Natural killer cell (primary cell): ENCODE measurements around the gene DMAC1. TPM values are rescaled to one million over a fixed set of nuclear protein-coding genes. Genes with fewer than 3 reads are reported as not detected.
A peak's percentile ranks its signal among the peaks of the same experiment; 100 is the strongest.

Experiments used
- ATAC-seq, 3 donors: fragments of 150-1000 bp in 2 of 3; fragments of 200-7000 bp in 1 of 3; cut with Tn5 transposase; 1 replicate in 1 of 3; 2 replicates in 2 of 3; pipeline ENCODE4 v1.10.0; 2021; ENCODE audit warnings: mild to moderate bottlenecking in 2 of 3, moderate library complexity in 2 of 3
- DNase-seq, 2 donors: peaks; one replicate each; pipeline versions ENCODE4 v3.0.0 to v3.0.0-alpha.2; 2013 to 2021; ENCODE audit warnings: mixed read lengths in 1 of 2
- H3K27ac ChIP-seq: one replicate; pipeline ENCODE4 v1.5.1; 2013; ENCODE audit warnings: mild to moderate bottlenecking, low read length
- H3K27me3 ChIP-seq: one replicate; pipeline ENCODE4 v1.6.1; 2013; ENCODE audit warnings: low read length; ENCODE audit not compliant: control insufficient read depth, insufficient read depth
- H3K36me3 ChIP-seq: one replicate; pipeline ENCODE4 v1.6.1; 2013; ENCODE audit warnings: low read length; ENCODE audit not compliant: control insufficient read depth, insufficient read depth
- H3K4me1 ChIP-seq: one replicate; pipeline ENCODE4 v1.6.1; 2013; ENCODE audit warnings: low read length; ENCODE audit not compliant: control insufficient read depth, insufficient read depth
- H3K4me3 ChIP-seq: one replicate; pipeline ENCODE4 v1.5.1; 2013; ENCODE audit warnings: low read length
- H3K9me3 ChIP-seq: one replicate; pipeline ENCODE4 v1.6.1; 2013; ENCODE audit warnings: low read length; ENCODE audit not compliant: control insufficient read depth, insufficient read depth
- H3K27ac Mint-ChIP-seq, 2 donors: one replicate each; pipeline ENCODE4 v1.8.0; 2022; ENCODE audit warnings: mild to moderate bottlenecking in 2 of 2, mixed read lengths in 2 of 2, moderate library complexity in 1 of 2
- H3K27me3 Mint-ChIP-seq, 2 donors: one replicate each; pipeline ENCODE4 v1.8.0; 2022; ENCODE audit warnings: low read depth in 2 of 2, mixed read lengths in 2 of 2
- H3K36me3 Mint-ChIP-seq: one replicate; pipeline ENCODE4 v1.8.0; 2022; ENCODE audit warnings: mixed read lengths
- H3K4me1 Mint-ChIP-seq, 2 donors: one replicate each; pipeline ENCODE4 v1.8.0; 2022; ENCODE audit warnings: mixed read lengths in 2 of 2
- H3K4me3 Mint-ChIP-seq: one replicate; pipeline ENCODE4 v1.8.0; 2022; ENCODE audit warnings: mild to moderate bottlenecking, moderate library complexity, mixed read lengths
- H3K9me3 Mint-ChIP-seq, 2 donors: one replicate each; pipeline ENCODE4 v1.8.0; 2022; ENCODE audit warnings: mixed read lengths in 2 of 2
- CTCF ChIP-seq: fragments of 200-600 bp; IDR thresholded peaks from one replicate; pipeline ENCODE4 v1.8.0; 2022; ENCODE audit warnings: antibody characterized with exemption
- WGBS: methylation state at CpG from one replicate; pipeline ENCODE4 v1.1.7; 2013; ENCODE audit warnings: missing lambda C conversion rate; ENCODE audit not compliant: insufficient coverage; 5-methylcytosine and 5-hydroxymethylcytosine counted together
- intact Hi-C: fragments of 100-400 bp; cut with micrococcal nuclease; formaldehyde crosslinking; loops from one replicate; pipeline ENCODE4 v1.14.2; 2022
- total RNA-seq, 4 donors: library from RNA; stranded (reverse); fragments of 120-200 nt in 1 of 4; gene quantifications; one replicate each; pipeline versions ENCODE4 v1.2.3 to v1.2.4, GENCODE V29; 2013 to 2022

Gene DMAC1
- total RNA-seq, 3 donors from 2014 or later (not counting 1 experiment from before 2014, with no cell fraction given) = 10.1 to 16.4 (median 14.4) TPM

GRCh38 chr9:7799944-7800285 is 337 bp upstream of the DMAC1 start:
- Mint-ChIP-seq H3K4me1 (peaks cover 9 to 16% of the 10 kb centered on the region in 2 donors), H3K9me3 (no peaks in the 10 kb centered on the region), H3K4me3 (peak overlapping the region; percentile 84), H3K36me3 (peaks cover 7% of the 10 kb centered on the region), H3K27ac (peak overlapping the region; percentile 68 to 90), H3K27me3 (peaks cover 0 to 2% of the 10 kb centered on the region in 2 donors)
- intact Hi-C loops = loop anchor here (5.0 kb wide), 1 partner anchor 177 kb away; no protein-coding TSS in a partner anchor
- TF ChIP-seq CTCF = no peak
- H3K4me1 ChIP-seq = peaks cover 4% of the 10 kb centered on the region
- DNase-seq = no peak
- 0% methylated on average over 3 of the region's 8 CpGs for WGBS
- no peaks in the 10 kb centered on the region for H3K27me3 ChIP-seq
- peak overlapping the region; percentile 87 for H3K27ac ChIP-seq
- peak in 1 of 3 donors; percentile 17 for ATAC-seq
- H3K36me3 ChIP-seq = peaks cover 21% of the 10 kb centered on the region
- peak overlapping the region; percentile 93 for H3K4me3 ChIP-seq
- no peaks in the 10 kb centered on the region for H3K9me3 ChIP-seq

DNA sequence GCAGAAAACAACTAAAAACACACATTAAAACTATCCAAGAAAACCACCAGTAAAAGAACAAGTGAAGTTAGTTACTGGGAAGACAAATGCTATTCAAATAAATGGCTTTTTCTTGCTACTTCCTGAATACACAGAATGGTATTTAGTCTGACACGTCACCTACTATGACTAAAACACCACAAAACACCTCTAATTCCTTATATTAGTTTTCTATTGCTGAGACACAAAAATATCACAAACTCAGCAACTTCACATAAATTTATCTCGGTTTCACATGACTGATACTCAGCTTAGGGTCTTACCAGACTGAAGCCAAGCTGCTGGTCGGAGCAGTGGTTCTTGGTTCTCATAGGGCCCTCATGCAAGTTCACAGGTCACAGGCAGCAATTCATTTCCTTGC is 5.4 kb downstream of the DMAC1 start:
- no peak for ATAC-seq
- no peaks in the 10 kb centered on the region for H3K9me3 ChIP-seq

DNA sequence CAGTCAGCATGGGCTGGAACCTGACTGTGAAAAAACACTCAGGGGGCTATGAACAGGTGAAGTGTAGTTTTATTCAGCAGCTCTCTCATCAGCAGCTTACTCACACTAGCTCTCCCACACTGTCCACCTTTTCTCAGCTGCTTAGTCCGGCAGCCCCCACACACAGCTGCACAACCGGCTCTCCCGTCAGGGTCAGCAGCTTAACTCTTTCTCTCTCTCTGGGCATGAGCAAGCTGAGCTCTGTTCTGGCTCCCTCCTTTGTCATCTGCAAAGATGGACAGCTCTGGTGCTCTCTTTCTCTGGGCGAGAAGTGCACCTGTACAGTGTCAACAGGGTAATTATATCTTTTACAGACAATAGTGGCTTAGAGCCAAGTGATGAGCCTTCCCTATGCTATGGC is 8.2 kb downstream of the DMAC1 start:
- H3K36me3 ChIP-seq = peaks cover 35% of the 10 kb centered on the region
- no peaks in the 10 kb centered on the region for H3K4me1 ChIP-seq
- Mint-ChIP-seq H3K27ac (no peak overlapping the region), H3K27me3 (no peaks in the 10 kb centered on the region), H3K36me3 (peaks cover 7% of the 10 kb centered on the region), H3K4me3 (no peak overlapping the region), H3K4me1 (peaks cover 0 to 17% of the 10 kb centered on the region in 2 donors), H3K9me3 (no peaks in the 10 kb centered on the region)
- ATAC-seq (no peak), DNase-seq (no peak)
- H3K27me3 ChIP-seq = no peaks in the 10 kb centered on the region
- H3K27ac ChIP-seq = no peak overlapping the region
- intact Hi-C loops = no loop called here
- no peak overlapping the region for H3K4me3 ChIP-seq
- H3K9me3 ChIP-seq = no peaks in the 10 kb centered on the region
- no peak for TF ChIP-seq CTCF
- WGBS = 97% methylated on average over 4 of the region's 4 CpGs

More for the DNA sequence above, 5.4 kb downstream of the DMAC1 start:
- 90% methylated on average over 3 of the region's 3 CpGs for WGBS
- Mint-ChIP-seq H3K36me3 (peaks cover 7% of the 10 kb centered on the region), H3K9me3 (no peaks in the 10 kb centered on the region), H3K4me1 (peaks cover 9 to 27% of the 10 kb centered on the region in 2 donors), H3K27ac (no peak overlapping the region), H3K27me3 (no peaks in the 10 kb centered on the region), H3K4me3 (no peak overlapping the region)
- H3K4me1 ChIP-seq = peaks cover 4% of the 10 kb centered on the region
- H3K27me3 ChIP-seq = no peaks in the 10 kb centered on the region
- no peak overlapping the region for H3K4me3 ChIP-seq
- no peak for DNase-seq
- no peak overlapping the region for H3K27ac ChIP-seq
- intact Hi-C loops = no loop called here
- no peak for TF ChIP-seq CTCF
- H3K36me3 ChIP-seq = peaks cover 43% of the 10 kb centered on the region

GRCh38 chr9:7790819-7791182 is 8.8 kb downstream of the DMAC1 start:
- Histone ChIP-seq H3K27ac (no peak overlapping the region), H3K4me3 (no peak overlapping the region), H3K27me3 (no peaks in the 10 kb centered on the region), H3K36me3 (peaks cover 30% of the 10 kb centered on the region), H3K9me3 (no peaks in the 10 kb centered on the region), H3K4me1 (no peaks in the 10 kb centered on the region)
- Mint-ChIP-seq H3K36me3 (peaks cover 1% of the 10 kb centered on the region), H3K27ac (no peak overlapping the region), H3K4me3 (no peak overlapping the region), H3K27me3 (no peaks in the 10 kb centered on the region), H3K9me3 (no peaks in the 10 kb centered on the region), H3K4me1 (peaks cover 0 to 12% of the 10 kb centered on the region in 2 donors)
- WGBS = 89% methylated on average over 6 of the region's 6 CpGs
- ATAC-seq (no peak), DNase-seq (no peak)
- TF ChIP-seq CTCF = no peak
- intact Hi-C loops = no loop called here
